Dedifferentiated amniotic fluid mesenchymal stem cell (primary cell): ENCODE results near the gene IFNA10.
A peak's percentile ranks its signal among the peaks of the same experiment; 100 is the strongest.
"Not testable (repeated sequence)": the region's sequence is repeated elsewhere in the genome, so short reads cannot be mapped to it uniquely, and the experiment has no call there.

Source experiments
- DNase-seq: peaks from one replicate; pipeline ENCODE4 v3.0.0-alpha.2; 2016; ENCODE audit errors: extremely low spot score

The IFNA10 gene

GRCh38 chr9:21207043-21207442 is at the start of gene IFNA10:
Gene IFNA10, minus strand, starts transcription at chr9:21207143. Its CDS starts 46 bp downstream, at chr9:21207097.
- DNase-seq = not testable (repeated sequence)

GRCh38 chr9:21255538-21256212 is 48.7 kb upstream of the IFNA10 start:
- no peak for DNase-seq

GRCh38 chr9:21252721-21253547 is 46.0 kb upstream of the IFNA10 start:
- peak; percentile 53 for DNase-seq

- no peak for DNase-seq
Observed at GRCh38 chr9:21251638-21252037, 44.7 kb upstream of the IFNA10 start.

GRCh38 chr9:21251190-21251589 is 44.2 kb upstream of the IFNA10 start:
- no peak for DNase-seq

- DNase-seq = no peak
Observed at GRCh38 chr9:21244836-21245235, 37.9 kb upstream of the IFNA10 start.

GRCh38 chr9:21239911-21240310 is 33.0 kb upstream of the IFNA10 start, which contains the start of gene IFNA14:
Gene IFNA14, minus strand, starts transcription at chr9:21240005. Its CDS starts 70 bp downstream, at chr9:21239935.
- no peak for DNase-seq

GRCh38 chr9:21236360-21236714 is 29.4 kb upstream of the IFNA10 start:
- DNase-seq = not testable (repeated sequence)

- DNase-seq = peak; percentile 37
Observed at GRCh38 chr9:21235468-21236359, 28.8 kb upstream of the IFNA10 start.

GRCh38 chr9:21234153-21234687 is 27.3 kb upstream of the IFNA10 start:
- no peak for DNase-seq

- no peak for DNase-seq
Observed at GRCh38 chr9:21233258-21233657, 26.3 kb upstream of the IFNA10 start.

GRCh38 chr9:21228122-21228521 is 21.2 kb upstream of the IFNA10 start, which contains the start of gene IFNA17:
Gene IFNA17, minus strand, starts transcription at chr9:21228222. Its CDS starts 49 bp downstream, at chr9:21228173.
- DNase-seq = no peak

- DNase-seq = not testable (repeated sequence)
Observed at GRCh38 chr9:21217211-21217610, 10.3 kb upstream of the IFNA10 start, which contains the start of gene IFNA16. Gene IFNA16, minus strand, starts transcription at chr9:21217311. Its CDS starts 6 bp downstream, at chr9:21217305.

GRCh38 chr9:21213411-21214326 is 6.7 kb upstream of the IFNA10 start:
- DNase-seq = not testable (repeated sequence)

- not testable (repeated sequence) for DNase-seq
Observed at GRCh38 chr9:21212160-21212559, 5.2 kb upstream of the IFNA10 start.

- not testable (repeated sequence) for DNase-seq
Observed at GRCh38 chr9:21210782-21211181, 3.8 kb upstream of the IFNA10 start.

- no peak for DNase-seq
Observed at GRCh38 chr9:21210311-21210710, 3.4 kb upstream of the IFNA10 start.

- DNase-seq = no peak
Observed at GRCh38 chr9:21205204-21205603, 1.7 kb downstream of the IFNA10 start.

GRCh38 chr9:21202105-21202504 is 4.8 kb downstream of the IFNA10 start, which contains the start of gene IFNA7:
Gene IFNA7, minus strand, starts transcription at chr9:21202205. Its CDS starts 40 bp downstream, at chr9:21202165.
- not testable (repeated sequence) for DNase-seq
